ENCODE results near the gene TEAD1. TPM values are rescaled to one million over a fixed set of nuclear protein-coding genes. Genes with fewer than 3 reads are reported as not detected.

The TEAD1 gene
- total RNA-seq, 1 donor from 2014 or later = 88.1 TPM

- Histone ChIP-seq H3K27me3 (ENCODE audit: control insufficient read depth, insufficient read depth, low read length) (no peaks in the 10 kb centered on the region), H3K36me3 (ENCODE audit: control insufficient read depth, insufficient read depth, low read length) (no peaks in the 10 kb centered on the region), H3K4me3 (ENCODE audit: low read depth, low read length) (no peak overlapping the region)
- no peak for DNase-seq (ENCODE audit: low read depth)
- TF ChIP-seq CTCF (IDR thresholded peaks at IDR 0.05; ENCODE audit: insufficient read depth, low read length, poor library complexity, severe bottlenecking) = no peak
Measured at GRCh38 chr11:12778240-12778905, 104.2 kb downstream of the TEAD1 start.

- no peaks in the 10 kb centered on the region for H3K27me3 ChIP-seq (ENCODE audit: control insufficient read depth, insufficient read depth, low read length)
- H3K36me3 ChIP-seq (ENCODE audit: control insufficient read depth, insufficient read depth, low read length) = no peaks in the 10 kb centered on the region
- H3K4me3 ChIP-seq (ENCODE audit: low read depth, low read length) = no peak overlapping the region
- TF ChIP-seq CTCF (IDR thresholded peaks at IDR 0.05; ENCODE audit: insufficient read depth, low read length, poor library complexity, severe bottlenecking) = no peak
- no peak for DNase-seq (ENCODE audit: low read depth)
Measured at GRCh38 chr11:12783765-12784164, 109.5 kb downstream of the TEAD1 start.

- Histone ChIP-seq H3K4me3 (ENCODE audit: low read depth, low read length) (no peak overlapping the region), H3K27me3 (ENCODE audit: control insufficient read depth, insufficient read depth, low read length) (no peaks in the 10 kb centered on the region), H3K36me3 (ENCODE audit: control insufficient read depth, insufficient read depth, low read length) (no peaks in the 10 kb centered on the region)
- no peak for TF ChIP-seq CTCF (IDR thresholded peaks at IDR 0.05; ENCODE audit: insufficient read depth, low read length, poor library complexity, severe bottlenecking)
- DNase-seq (ENCODE audit: low read depth) = no peak
Measured at GRCh38 chr11:12784445-12784844, 110.2 kb downstream of the TEAD1 start.

GRCh38 chr11:12784987-12785386 lies 110.8 kb downstream of the TEAD1 start:
- no peak for TF ChIP-seq CTCF (IDR thresholded peaks at IDR 0.05; ENCODE audit: insufficient read depth, low read length, poor library complexity, severe bottlenecking)
- Histone ChIP-seq H3K36me3 (ENCODE audit: control insufficient read depth, insufficient read depth, low read length) (no peaks in the 10 kb centered on the region), H3K27me3 (ENCODE audit: control insufficient read depth, insufficient read depth, low read length) (no peaks in the 10 kb centered on the region), H3K4me3 (ENCODE audit: low read depth, low read length) (no peak overlapping the region)
- no peak for DNase-seq (ENCODE audit: low read depth)

GRCh38 chr11:12785901-12786300 lies 111.7 kb downstream of the TEAD1 start:
- no peak overlapping the region for H3K4me3 ChIP-seq (ENCODE audit: low read depth, low read length)
- no peaks in the 10 kb centered on the region for H3K27me3 ChIP-seq (ENCODE audit: control insufficient read depth, insufficient read depth, low read length)
- no peak for TF ChIP-seq CTCF (IDR thresholded peaks at IDR 0.05; ENCODE audit: insufficient read depth, low read length, poor library complexity, severe bottlenecking)
- H3K36me3 ChIP-seq (ENCODE audit: control insufficient read depth, insufficient read depth, low read length) = no peaks in the 10 kb centered on the region
- no peak for DNase-seq (ENCODE audit: low read depth)

GRCh38 chr11:12786450-12786849 lies 112.2 kb downstream of the TEAD1 start:
- no peak for TF ChIP-seq CTCF (IDR thresholded peaks at IDR 0.05; ENCODE audit: insufficient read depth, low read length, poor library complexity, severe bottlenecking)
- Histone ChIP-seq H3K27me3 (ENCODE audit: control insufficient read depth, insufficient read depth, low read length) (no peaks in the 10 kb centered on the region), H3K36me3 (ENCODE audit: control insufficient read depth, insufficient read depth, low read length) (no peaks in the 10 kb centered on the region)

More at GRCh38 chr11:12786450-12786849, 112.2 kb downstream of the TEAD1 start:
- H3K4me3 ChIP-seq (ENCODE audit: low read depth, low read length) = no peak overlapping the region
- DNase-seq (ENCODE audit: low read depth) = no peak
